Measurements from ENCODE around the gene HSCB.

GRCh38 chr22:28771195-28771791 lies 29.5 kb downstream of the HSCB start:
- no peak for TF ChIP-seq EZH2 (IDR thresholded peaks at IDR 0.05; ENCODE audit: low read length, unreplicated experiment)
- TF ChIP-seq CTCF (conservative IDR thresholded peaks at IDR 0.05; ENCODE audit: low read depth, low read length) = no peak
